EL (cell line): ENCODE results near the gene P2RY11.

Experiments
- DNase-seq: peaks from one replicate; pipeline ENCODE4 v3.0.0-alpha.2; 2016

Gene P2RY11

DNA sequence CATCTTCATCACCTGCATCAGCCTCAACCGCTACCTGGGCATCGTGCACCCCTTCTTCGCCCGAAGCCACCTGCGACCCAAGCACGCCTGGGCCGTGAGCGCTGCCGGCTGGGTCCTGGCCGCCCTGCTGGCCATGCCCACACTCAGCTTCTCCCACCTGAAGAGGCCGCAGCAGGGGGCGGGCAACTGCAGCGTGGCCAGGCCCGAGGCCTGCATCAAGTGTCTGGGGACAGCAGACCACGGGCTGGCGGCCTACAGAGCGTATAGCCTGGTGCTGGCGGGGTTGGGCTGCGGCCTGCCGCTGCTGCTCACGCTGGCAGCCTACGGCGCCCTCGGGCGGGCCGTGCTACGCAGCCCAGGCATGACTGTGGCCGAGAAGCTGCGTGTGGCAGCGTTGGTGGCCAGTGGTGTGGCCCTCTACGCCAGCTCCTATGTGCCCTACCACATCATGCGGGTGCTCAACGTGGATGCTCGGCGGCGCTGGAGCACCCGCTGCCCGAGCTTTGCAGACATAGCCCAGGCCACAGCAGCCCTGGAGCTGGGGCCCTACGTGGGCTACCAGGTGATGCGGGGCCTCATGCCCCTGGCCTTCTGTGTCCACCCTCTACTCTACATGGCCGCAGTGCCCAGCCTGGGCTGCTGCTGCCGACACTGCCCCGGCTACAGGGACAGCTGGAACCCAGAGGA, 2.6 kb downstream of the P2RY11 start:
- no peak for DNase-seq

DNA sequence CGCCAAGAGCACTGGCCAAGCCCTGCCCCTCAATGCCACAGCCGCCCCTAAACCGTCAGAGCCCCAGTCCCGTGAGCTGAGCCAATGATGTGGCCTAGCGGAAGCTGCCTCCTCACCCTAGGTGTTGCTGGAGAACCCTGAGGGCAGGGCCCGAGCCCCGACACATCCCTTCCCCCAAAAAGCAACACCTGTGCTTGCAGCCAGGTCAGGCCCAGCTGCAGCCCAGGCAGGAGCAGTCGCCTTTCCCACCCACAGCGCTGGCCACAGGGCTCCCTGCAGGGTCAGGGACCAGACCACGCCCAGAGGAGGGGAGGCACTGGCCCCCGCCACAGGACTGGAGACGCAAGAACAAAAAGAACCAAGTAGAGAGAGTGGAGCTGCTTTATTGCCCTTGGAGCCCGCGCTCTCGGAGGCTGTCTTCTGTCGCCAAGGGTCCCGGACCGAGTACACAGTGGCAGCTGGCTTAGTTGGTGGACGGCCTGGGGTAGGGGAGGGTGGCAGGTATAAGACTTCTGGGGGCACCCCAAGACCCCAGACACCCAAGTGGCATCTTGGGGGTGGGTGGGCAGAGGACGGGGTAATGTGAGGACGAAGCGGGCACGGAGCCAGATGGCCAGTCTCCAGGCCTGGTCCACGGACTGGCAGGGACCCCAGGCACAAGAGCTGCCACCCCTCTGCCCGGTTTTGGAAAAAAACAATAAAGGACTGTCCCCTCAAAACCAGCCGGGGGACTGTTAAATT, 3.3 kb downstream of the P2RY11 start:
- DNase-seq: no peak

GRCh38 chr19:10115392-10116084, 4.0 kb downstream of the P2RY11 start:
- no peak for DNase-seq

GRCh38 chr19:10116085-10116865, 4.8 kb downstream of the P2RY11 start:
- no peak for DNase-seq

DNA sequence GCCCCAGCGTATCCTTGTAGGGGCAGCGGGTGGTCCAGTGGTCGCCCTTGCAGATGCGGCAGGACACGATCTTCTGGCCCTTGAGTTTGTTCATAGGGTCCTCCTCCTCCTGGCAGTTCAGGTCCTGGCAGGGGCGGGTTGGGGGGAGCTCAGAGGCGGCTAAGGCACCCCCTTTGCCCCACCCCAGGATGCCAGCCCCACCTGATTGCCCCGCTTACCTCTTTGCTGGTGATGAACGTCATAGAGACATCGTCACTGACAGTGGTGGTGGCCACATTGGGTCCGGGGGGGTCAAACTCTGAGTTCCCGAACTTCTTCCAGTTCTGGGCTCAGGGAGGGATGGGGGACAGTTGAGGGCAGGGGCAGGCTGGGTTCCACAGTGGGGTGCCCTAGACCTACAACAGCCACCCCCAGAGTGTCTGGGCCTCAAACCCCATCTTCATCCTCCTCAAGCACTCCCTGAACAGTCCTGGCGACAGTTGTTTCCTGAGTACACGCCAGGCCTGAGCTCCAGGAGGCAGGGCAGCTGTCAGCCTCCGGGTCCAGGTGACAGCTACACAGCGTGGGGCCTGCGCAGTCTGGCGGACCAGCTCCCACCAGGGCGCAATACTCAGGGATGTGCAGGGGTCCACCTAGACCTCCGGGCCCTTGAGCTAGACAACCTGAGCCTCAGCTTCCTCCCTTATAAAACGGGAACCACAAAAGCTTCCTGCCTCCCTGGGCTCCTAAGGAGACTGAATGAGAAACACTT, 5.5 kb downstream of the P2RY11 start:
- no peak for DNase-seq

- no peak for DNase-seq
Measured at GRCh38 chr19:10118960-10119359, 7.5 kb downstream of the P2RY11 start.

GRCh38 chr19:10120538-10121189, 9.2 kb downstream of the P2RY11 start:
- DNase-seq: peak; percentile 85

- peak; percentile 48 for DNase-seq
Measured at GRCh38 chr19:10122045-10122444, 10.6 kb downstream of the P2RY11 start.

DNA sequence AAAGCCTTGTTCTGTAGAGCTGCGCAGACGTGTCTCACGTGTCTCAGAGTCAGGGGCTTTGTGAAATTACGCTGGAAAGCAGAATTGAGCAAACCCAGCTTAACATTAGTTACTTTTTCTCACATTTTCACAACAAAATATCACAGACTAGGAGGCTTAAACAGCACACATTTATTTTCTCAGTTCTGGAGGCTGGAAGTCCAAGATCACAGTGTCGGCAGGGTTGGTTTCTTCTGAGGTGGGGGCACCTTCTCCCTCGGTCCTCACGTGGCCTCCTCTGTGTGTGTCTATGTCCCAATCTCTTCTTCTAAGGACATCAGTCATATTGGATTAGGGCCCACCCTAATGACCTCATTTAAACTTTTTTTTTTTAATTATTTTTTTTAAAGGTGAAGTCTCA, 12.9 kb downstream of the P2RY11 start:
- DNase-seq: no peak

DNA sequence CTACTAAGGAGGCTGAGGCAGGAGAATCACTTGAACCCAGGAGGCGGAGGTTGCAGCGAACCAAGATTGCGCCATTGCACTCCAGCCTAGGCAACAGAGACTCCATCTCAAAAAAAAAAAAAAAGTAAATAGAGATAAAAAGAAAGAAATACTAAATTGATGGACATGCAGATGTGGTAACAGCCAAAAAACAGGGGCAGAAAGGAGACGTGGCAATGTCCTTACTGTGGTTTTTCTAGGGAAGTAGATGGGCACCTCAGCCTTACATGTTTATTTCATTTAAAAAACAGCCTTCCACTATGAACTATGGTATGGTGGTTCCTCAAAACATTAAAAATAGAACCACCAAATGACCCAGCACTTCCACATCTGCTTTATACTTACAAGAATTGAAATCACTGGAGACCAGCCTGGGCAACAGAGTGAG, 14.7 kb downstream of the P2RY11 start:
- no peak for DNase-seq

GRCh38 chr19:10132905-10133304, 21.4 kb downstream of the P2RY11 start:
- DNase-seq: no peak

DNA sequence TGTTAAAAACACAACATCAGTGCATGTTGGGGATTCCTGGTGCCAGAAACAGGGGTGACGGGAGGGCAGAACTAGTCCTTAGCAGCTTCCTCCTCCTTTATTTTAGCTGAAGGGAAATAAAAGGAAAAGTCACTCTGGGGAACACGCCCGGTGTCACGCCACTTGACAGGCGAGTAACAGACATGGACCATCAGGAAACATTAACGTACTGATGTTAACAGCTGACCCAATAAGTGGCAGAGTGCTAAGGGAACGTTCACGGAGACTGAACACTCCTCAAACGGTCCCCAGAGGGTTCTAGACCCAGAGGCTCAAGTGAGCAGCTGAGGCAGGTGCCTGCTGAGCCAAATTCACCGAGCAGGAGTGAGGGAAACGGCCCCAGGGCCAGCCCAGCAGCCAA, 22.1 kb downstream of the P2RY11 start:
- DNase-seq: no peak

- DNase-seq: no peak
Measured at GRCh38 chr19:10134040-10134439, 22.5 kb downstream of the P2RY11 start.

- no peak for DNase-seq
Measured at GRCh38 chr19:10135551-10136334, 24.2 kb downstream of the P2RY11 start.

- DNase-seq: no peak
Measured at GRCh38 chr19:10136936-10137335, 25.4 kb downstream of the P2RY11 start.

DNA sequence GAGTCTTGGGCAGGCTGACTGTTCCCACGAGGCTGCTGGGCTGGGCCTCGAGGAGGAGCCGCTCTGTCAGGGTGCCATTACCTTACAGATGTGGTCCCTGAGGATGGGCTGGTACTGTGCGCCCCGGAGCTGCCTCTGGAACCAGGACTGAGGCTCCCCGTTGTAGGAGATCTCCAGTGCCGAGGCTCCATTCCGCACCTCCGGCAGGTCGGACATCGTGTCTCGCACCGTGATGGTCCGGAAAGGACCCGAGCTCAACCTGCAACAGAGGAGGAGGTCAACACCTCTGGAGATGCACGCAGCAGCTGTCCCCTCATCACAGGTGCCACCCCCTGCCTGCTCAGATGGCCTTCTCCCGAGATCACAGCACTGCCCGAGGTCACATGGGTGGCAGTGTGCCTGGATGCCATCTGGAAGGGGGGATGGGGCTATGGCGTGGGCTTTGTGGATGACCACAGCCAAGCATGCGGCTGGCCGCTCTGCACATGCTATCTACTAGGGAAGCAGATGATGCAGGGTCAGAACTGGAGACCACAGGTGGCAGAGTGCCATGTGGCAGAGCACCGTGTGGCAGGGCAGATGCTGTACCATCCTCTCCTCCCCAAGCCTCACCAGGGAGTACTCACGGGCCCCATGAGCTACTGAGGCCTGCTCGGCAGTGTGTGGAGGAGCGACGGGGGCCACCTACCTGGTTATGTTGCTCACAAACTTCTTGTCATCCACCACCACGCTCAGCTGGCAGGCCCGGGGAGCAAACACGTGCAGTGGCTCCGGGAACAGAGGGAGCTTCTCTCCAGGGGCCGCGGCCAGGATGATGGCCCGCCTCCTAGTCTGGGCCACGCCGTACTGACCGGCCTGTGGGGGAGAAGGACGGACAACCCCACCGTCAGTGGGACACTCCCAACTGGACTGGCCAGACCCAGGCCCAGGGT, 26.5 kb downstream of the P2RY11 start:
- DNase-seq: no peak

GRCh38 chr19:10138879-10139795, 27.6 kb downstream of the P2RY11 start:
- no peak for DNase-seq

GRCh38 chr19:10139952-10140351, 28.5 kb downstream of the P2RY11 start:
- DNase-seq: no peak

DNA sequence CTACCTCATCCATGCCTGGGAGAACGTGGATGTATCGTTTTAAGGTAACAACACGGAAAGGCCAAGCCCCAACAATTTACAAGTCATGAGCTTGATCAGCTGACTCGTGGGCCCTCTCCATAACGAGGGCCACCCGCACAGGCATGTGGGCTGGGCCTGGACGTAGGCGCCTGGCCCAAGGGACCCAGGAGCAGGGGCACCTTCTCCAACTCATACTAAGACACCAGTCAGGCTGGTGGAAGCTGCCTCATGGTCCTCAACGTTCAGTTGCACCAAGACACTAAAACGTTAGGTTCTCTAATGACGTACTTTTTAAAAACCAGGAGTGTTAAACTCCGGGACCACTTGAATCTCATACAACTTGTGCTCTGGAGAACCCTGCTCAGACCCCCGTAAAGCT, 30.0 kb downstream of the P2RY11 start:
- no peak for DNase-seq
